HG02571 (cell line): Measurements from ENCODE around the gene ZNF488.
"Not testable (repeated sequence)": the region's sequence is repeated elsewhere in the genome, so short reads cannot be mapped to it uniquely, and the experiment has no call there.

Source experiments
- ATAC-seq: cut with Tn5 transposase; IDR thresholded peaks from one replicate; pipeline ENCODE4 v1.9.1; 2021; ENCODE audit warnings: mild to moderate bottlenecking, moderate library complexity; ENCODE audit not compliant: unreplicated experiment

ZNF488 gene, protein sequence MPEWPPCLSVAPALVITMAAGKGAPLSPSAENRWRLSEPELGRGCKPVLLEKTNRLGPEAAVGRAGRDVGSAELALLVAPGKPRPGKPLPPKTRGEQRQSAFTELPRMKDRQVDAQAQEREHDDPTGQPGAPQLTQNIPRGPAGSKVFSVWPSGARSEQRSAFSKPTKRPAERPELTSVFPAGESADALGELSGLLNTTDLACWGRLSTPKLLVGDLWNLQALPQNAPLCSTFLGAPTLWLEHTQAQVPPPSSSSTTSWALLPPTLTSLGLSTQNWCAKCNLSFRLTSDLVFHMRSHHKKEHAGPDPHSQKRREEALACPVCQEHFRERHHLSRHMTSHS

DNA sequence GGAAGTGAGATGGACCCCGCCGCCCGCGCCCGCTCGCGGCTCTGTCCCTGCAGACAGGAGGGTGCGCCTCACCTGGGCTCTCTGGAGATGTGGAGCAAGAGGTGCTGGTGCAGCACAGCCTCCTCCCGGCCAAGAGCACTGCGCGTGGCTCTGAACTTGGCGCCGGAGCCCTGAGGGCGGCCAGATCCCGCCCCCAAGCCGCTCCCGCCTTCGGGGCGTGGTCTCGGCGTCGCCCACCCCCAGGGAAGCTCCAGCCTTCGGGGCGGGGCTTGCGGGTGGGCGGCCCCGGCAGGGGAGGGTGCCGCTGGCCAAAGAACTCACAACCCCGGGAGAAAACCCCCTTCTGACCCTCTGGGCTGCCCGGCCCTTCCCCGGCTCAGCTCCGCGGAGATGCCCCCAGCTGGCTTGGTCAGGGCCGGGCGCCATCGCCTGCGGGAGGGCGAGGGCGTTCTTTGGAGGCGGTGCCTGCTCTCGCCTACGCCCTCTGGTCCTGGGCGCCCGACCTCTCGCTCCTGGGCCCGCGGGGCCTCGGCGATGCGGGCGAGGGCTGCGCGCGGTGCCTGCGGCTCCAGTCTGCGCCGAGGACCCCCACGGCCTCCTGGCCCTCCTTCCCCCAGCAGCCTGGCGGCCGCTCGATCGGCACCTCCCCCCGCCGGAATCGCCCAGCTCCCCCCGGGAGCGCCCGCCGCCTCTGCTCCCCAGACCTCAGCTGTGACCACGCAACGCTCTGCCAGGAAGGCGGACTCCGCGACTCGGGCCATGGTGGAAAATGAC, at the start of gene ZNF488:
ZNF488 (minus strand) TSS at position 146 of the 774 bp plus-strand sequence. CDS start 15,464 bp downstream, outside the sequence.
- peak; percentile 91 for ATAC-seq

DNA sequence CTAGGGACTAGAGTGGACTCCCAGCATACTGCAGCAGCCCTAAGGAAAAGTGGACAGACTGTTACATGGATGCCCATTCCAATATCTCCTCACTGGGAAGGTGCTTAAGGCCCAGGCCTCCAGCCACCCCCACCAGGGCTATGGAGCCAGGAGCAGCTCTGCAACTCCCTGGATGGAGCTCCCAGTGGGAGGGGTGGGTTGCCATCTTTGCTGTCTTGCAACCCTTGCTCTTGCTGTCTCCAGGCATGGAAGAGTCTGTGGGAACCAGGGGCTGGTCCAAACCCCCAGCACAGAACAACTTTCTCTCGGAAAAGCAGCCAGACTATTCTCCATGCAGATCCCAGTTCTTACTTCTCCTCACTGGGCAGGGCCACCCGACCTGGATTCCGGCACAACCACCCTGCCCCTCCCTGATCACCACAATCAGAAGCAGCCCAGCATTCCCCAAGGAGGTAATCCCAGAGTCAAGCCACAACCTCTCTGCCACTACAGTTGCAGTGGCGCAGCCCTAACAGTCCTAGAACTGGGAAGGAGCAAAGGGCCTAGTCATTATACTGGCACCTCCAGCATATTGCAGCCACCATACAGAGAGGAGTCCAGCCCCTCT, 41.8 kb upstream of the ZNF488 start:
- ATAC-seq, result no peak

DNA sequence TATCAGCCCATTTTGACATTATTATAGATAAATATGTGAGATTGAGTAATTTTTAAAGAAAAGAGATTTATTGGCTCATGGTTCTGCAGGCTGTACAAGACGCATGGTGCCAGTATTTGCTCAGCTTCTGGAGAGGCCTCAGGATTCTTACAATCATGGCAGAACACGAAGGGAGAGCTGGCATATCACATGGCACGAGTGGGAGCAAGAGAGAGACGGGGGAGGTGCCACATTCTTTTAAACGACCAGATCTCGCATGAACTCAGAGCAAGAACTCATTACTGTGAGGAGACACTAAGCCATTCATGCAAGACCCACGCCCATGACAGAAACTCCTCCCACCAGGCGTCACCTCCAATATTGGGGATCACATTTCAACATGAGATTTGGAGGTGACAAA, 40.1 kb upstream of the ZNF488 start:
- no peak for ATAC-seq

DNA sequence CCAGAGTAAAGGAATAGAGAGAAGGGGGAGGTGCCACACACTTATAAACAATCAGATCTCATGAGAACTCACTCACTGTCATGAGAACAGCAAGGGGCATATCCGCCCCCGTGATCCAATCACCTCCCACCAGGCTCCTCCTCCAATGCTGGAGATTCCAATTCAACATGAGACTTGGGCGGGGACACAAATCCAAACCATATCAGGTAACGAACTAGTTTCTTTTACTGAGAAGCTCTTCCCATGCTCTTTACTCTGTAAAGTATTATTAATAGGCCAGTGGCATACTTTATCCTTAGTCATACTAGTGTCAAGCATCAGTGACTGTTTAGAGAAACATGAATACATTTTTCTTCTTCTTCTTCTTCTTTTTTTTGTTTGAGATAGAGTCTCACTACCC, 39.4 kb upstream of the ZNF488 start:
- no peak for ATAC-seq

DNA sequence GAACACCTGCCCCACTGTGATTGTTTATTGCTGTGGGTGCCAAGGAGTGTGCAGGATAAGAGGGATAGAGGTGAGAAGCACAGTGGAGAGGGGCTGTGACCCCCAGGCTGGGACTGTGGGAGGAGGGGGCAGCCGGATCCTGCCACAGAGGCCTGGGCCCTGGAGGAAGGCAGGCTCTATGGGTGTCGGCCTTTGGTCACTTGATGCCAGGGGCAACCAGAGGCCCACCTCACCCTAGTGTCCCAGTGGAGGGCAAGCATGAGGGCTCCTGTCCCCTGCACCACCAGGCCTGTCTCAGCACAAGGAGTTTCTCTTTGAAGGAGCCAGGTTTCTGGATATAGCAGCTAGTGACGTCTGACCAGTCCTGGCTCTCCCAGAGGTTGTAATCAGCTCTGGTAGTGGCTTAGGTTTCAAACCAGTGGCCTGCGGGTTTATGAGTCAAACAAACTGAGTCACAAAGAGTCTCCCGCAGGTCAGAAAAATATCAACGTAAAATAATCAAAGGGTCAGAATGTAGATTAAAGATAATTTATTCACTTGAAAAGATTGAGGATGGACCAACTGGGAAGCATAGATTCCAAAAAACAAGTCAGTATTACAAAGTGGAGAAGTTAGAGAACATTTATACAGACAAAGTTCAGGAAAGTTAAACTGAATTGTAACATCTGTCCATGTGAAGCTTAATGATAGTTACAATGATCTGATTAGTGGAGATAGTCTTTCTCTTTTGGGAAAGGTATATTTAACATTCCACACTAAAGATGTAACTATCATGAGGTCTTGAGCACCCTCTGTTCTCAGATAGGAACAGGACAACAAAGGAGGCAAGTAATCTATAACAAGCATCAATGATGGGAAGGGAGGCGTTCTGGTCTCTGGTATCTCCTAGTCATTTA, 37.2 kb upstream of the ZNF488 start:
- no peak for ATAC-seq

DNA sequence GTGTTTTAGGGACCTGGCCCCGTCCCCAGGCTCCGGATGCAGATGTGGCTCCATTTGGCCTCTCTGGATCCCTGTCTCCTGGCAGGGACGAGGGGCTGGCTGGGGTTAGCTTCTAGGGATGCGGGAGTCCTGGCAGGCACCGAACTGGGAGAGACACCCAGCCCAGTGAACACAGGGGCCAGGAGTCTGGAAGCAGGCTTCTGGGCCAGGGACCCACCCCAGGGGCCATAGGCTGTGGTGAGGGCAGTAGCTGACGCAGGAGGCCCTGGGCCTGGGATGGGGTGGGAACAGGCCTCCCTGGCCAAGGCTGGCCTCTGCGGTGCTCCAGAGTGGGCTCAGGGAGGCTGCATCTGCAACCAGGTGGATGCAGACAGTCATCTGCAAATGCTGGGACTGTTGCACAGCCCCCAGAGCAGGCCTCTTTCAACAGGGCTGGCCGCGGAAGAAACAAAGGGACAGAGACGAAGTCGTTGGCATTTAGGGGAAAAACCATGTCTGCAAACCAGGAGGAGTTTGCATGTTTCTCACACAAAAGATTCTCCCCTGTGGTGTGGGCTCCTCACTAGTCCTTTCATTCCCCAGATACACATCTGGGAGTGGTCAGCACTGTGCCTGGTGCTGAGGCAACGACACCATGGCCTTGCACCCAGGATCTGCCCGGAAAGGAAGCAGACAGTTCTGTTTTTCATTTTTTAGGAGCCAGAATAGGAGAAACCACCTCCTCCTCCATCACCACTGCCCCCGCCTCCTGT, 36.4 kb upstream of the ZNF488 start:
- ATAC-seq, result no peak

DNA sequence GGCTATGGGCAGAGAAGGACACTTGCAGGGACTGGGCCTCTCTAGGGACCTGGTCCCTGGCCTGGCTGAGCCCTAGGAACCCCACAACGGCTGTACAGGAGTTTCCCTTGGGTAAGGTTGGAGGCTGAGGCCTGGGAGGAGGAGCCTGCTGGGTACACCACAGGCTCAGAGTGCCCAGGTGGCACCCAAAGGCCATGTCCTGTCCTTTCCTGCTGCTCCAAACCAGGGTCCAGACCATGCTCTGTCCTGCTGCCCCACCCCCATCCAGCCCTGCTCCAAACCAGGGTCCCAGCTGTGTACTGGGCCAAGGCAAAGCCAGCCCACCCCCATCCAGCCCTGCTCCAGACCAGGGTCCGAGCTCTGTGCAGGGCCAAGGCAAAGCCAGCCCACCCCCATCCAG, 35.3 kb upstream of the ZNF488 start:
- no peak for ATAC-seq

DNA sequence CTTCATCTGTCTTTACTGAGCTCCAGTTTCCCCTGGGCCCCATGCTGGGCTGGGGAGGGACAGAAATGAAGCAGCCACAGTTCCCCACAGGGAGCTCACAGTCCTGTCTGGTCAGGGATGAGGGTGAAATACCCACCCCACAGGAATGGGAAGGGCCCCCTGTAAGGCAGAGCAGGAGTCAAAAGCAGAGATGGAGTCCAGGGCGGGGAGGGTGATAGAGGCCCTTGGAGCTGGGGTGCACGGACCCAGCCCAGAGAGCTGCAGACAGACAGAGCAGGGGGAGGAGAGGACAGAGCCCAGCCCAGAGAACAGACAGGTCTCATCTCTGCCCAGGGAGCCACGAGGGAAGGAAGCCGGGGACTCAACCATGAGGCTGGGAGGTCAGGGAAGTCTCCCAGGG, 34.9 kb upstream of the ZNF488 start:
- no peak for ATAC-seq

DNA sequence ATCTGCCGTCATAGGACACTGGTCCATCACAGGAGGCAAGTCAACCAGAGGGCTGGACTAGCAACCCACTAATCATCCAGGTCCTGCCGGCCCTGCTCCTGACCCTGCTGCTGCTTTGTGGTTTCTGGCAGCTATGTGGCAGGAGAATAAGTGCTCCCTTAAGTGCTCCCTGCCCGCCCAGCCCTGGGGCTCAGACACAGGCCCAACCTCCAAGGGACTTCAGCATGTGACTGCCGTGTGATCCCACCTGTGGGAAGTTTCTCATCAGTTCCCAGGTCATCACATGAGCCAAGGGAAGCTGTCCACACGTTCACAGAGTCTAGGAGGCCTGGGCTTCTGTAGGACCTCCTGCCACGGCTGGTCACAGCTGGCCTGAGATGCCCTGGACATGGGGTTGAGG, 34.2 kb upstream of the ZNF488 start:
- no peak for ATAC-seq

DNA sequence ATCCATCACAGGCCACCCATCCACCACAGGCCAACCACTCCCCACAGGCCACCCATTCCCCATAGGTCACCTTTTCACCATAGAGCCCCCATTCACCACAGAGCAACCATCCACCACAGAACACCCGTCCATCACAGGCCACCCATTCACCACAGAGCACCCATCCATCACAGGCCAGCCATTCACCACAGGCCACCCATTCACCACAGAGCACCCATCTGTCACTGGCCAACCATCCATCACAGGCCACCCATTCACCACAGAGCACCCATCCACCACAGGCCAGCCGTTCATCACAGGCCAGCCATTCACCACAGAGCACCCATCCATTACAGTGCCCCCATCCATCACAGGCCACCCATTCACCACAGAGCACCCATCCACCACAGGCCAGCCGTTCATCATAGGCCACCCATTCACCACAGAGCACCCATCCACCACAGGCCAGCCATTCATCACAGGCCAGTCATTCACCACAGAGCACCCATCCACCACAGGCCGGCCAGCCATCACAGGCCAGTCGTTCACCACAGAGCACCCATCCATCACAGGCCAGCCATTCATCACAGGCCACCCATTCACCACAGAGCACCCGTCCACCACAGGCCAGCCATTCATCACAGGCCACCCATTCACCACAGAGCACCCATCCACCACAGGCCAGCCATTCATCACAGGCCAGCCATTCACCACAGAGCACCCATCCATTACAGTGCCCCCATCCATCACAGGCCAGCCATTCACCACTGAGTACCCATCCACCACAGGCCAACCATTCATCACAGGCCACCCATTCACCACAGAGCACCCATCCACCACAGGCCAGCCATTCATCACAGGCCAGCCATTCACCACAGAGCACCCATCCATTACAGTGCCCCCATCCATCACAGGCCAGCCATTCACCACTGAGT, 32.5 kb upstream of the ZNF488 start:
- ATAC-seq, result not testable (repeated sequence)

DNA sequence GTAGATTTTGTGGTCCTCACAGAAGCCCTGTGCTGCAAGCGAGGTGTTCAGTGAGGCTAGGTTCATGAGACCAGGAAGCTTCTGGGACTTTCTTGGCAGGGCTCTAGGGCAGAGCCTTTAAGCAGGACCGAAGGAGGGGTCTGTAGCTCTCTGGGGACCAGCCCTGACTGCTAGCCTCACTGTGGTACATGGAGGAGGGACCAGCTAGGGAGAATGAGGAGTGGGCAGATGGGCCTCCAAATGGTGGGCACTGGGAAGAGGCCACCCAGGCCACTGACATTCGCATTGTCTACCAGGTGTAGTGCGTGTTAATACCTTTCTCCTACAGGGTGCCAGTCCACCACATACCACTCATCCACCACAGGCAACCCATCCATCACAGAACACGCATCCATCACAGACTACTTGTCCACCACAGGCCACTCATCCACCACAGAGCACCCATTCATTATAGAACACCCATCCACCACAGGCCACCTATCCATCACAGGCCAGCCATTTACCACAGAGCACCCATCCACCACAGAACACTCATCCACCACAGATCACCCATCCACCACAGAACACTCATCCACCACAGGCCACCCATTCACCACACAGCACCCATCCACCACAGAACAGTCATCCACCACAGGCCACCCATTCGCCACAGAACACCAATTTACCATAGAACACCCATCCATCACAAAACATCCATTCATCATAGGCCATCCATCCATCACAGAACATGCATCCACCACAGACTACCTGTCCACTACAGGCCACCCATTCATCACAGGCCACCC, 31.6 kb upstream of the ZNF488 start:
- ATAC-seq, result no peak

DNA sequence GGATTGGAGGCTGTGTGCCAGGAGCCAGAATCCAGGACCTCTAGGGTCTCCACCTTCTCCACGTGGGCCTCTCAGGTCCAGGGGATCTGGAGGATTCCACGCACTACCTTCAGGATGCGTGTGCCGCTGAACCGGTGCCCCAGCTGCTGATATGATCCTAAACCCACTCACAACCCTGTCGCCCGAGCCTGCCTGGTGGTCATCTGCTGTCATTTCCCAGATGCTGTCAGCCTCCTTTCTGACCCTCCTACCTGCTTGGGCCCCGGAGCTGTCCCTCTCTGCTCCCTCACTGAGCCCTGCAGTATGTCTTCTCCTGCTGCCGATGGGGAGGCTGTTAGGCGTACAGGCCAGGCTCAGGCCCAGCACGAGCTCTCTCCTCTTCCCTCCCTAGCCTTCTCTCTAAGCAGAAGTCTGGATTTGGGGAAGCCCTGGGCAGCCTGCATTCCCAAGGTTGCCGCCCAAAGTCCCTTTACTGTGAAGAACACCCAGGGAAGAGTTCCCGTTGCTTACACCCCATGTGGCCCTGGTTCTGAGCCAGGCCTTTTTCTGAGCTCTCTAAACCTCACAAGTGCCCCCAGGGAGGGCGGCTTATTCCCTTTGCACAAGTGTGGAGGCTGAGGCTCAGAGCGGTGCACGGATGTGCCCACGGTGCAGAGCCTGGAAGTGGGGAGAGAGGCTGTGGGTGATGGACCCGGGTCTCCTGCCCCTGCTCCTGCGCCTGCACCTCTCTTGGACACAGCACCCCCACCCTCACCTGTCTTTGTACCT, 30.8 kb upstream of the ZNF488 start:
- ATAC-seq, result no peak

DNA sequence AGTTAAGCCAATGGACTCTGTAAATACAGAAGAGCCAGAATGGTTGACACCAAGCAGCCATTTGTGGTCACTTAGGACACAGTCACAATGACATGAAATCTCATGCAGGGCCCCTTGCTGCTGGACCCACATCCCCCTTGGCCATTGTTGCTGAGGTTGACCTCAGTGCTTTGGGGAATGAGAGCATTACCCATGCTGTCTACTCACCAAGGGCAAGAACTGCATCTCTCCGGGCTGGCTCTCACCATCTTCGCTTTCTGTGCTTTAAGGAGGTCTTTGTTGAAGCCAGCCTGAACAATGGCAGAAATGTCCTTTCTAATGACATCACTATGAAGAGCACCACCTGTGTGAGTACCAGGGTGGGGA, 30.1 kb upstream of the ZNF488 start:
- no peak for ATAC-seq

DNA sequence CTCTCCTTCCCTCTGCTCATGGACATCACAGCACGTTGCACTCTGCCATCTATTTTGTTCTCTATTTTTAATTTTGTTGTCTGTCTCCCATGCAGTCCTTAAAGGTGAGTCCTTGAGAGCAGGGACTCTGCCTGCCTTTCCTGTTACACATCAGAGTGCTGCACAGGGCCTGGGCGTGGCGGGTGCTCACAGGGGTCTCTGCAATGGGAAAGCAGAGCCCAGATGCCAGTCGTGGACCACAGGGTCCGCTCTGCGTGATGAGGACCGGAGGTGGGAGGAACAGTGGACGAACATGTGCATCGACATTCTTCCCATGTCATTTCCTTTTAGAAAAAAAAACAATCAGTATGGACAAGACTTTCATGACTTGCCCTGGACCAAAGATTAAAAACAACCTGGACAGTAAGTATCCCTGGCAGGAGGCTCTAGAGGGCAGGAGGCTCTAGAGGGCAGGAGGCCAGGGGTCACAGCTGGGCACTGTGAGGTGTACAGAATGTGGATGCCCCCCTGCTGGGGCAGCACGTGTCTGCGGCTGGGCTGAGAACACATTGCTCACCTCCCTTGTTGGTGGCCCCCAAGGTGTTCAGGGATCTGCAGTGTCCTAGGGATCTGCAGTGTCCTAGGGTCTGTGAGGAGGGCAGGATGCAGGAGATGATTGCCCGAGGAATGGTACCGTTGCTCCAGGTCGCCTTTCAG, 29.6 kb upstream of the ZNF488 start:
- ATAC-seq, result no peak

DNA sequence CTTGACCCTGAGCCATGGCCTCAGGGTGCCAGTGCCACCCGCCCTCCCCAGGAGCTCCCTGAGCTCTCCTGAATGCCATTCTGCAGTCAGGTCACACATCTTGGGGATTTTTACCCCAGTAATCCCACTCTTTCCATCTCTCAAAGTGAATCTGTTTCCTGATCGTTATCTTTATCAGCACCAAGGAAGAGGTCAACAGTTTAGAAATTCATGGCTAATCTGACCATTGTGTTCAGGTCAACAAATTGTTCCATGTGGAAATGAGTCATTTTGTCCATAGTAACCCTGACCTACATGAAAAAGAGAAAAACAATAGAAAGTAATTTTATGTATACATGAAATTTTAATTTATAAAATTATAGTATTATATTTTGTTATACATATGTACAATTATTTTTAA, 28.8 kb upstream of the ZNF488 start:
- ATAC-seq, result no peak

DNA sequence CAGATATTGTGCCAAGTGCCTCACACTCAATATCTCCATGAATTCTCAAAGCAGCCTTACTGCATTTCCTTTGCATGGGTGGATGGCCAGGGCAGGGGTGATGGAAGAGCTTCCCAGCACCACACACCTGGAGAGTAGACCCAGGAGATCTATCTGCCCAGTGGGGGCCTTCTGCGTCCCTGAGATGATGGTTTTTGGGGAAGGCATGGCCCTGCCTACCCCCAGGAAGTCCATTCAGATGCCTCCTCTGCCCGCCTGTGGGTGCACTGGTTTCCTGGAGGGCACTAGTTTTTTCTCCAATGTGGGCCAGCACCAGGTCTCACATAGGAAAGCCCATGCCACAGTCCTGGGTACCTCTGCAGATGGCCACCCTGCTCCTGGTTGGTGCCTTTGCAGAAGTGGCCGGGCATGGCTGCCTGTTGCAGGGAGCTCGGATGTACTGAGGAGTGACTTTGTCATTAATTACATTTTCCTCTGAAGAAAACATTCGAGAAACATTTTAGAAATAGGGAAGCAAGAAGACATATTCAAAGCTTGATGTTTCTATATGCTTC, 28.2 kb upstream of the ZNF488 start:
- no peak for ATAC-seq

DNA sequence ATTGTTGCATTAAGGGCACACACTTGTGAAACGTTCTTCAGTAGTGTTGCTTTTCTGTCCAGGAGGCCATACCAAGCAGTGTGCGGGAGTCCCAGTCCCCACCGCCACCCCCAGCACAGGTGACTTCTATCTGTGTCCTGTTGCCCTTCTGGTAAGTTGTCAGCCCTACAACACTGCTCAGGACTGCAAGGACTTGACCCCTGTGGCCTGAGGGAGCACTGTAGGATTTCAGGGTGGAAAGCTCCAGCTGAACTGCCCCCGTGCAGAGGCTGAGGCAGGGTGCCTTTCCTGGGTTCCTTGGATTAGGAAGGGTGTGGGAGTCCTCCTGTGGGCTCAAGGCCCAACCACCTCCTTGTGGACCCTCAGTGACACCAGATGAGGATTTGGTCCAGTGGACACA, 26.8 kb upstream of the ZNF488 start:
- no peak for ATAC-seq
